Activated CD4-positive, alpha-beta T cell treated with anti-CD3 and anti-CD28 coated beads, Interleukin-2, amount 50 U/mL, for 4 hours (primary cell): ENCODE measurements around the gene NLGN1.

Experiments used
- DNase-seq, 2 experiments: peaks; one replicate each; pipeline ENCODE4 v3.0.0-alpha.2; 2020

The NLGN1 gene

DNA sequence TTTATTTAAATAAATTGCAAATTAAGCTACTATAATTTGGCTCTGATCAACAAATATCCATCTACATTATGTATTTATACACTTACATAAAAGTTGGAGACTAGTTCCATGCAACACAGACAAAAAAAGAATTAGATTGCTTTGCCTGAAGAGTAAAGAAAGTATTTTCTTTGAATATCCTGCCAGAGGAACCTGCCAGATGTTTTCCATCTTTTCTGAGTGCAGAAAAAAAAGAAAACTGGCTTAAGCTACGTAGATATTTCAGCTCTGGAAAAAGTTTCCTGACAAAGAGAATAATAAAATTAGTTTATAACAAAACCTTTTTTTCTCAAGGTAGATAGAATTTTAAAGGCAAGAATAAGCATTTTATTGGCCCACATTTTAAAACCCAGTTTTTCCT is 854.1 kb downstream of the NLGN1 start:
- DNase-seq: no peak

DNA sequence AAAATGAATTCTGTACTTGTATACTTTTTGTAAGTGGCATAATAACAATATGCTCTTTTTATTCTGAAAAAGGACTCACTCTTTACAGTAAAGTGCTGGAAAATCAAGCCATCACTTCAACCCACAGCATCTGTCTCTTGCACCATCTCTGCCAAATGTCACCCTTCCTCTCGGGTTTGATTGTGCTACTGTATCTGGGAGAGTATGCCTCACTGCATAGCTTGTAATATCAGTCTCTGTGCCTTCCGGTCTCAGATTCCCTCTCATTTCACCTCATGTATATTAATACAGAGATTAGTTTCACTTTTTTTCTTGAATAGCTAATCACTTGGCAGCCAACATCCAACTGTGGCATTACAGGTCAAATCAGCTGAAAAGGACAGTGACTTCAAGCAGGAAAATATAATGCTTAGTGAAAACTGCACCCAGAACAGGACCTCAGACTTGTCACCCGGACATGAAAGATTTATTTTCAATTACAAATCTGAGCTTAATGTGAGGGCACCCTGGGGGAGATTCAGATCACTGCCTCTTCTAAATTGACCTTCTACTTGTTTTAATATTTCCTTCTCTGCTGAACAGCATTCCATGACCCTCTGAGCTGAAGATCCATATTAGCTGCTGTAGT is 855.8 kb downstream of the NLGN1 start:
- no peak for DNase-seq

DNA sequence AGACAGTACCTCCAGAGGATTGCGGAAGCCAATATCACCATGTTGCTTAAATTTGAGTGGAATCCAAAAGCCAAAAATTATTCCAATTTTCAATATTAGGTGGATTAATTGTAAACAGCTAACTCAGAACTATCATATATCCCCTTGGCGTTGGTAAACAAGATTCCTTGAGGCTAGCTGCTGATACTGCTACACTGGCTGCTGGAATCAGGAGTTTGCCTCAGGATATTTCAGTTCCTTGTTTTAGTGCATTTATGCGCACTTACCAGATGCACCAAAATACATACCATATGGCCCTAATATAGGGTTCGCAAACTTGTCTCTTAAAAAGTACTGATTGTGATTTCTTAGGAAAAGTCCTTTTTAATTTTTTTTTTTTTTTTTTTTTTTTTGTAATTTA is 856.4 kb downstream of the NLGN1 start:
- no peak for DNase-seq

DNA sequence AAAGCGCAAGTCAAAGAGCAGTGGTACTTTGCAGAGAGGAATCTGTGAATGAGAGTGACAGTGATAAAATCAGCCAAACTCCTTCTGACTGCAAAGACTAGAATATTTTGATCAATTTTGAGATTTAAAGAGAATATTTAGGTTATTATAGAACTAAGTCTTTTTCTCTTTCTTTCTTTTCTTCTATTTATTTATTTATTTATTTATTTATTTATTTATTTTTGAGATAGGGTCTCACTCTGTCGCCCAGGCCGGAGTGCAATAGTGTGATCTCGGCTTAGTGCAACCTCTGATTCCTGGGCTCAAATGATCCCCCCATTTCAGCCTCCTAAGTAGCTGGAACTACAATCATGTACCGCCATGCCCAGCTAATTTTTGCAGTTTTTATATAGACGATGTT is 857.9 kb downstream of the NLGN1 start:
- no peak for DNase-seq

DNA sequence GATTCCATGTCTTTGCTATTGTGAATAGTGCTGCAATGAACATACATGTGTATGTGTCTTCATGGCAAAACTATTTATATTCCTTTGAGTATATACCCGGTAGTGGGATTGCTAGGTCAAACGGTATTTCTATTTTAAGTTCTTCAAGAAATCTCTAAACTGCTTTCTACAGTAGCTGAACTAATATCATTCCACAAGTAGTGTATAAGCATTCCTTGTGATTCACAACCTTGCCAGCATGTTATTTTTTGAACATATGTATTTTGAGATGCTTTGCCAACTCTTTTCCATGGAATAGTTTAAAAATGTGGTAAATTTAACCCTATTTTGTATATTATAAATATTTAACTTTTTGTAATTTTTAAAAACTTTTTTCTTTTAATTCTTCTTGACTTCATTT is 868.9 kb downstream of the NLGN1 start:
- DNase-seq: no peak

DNA sequence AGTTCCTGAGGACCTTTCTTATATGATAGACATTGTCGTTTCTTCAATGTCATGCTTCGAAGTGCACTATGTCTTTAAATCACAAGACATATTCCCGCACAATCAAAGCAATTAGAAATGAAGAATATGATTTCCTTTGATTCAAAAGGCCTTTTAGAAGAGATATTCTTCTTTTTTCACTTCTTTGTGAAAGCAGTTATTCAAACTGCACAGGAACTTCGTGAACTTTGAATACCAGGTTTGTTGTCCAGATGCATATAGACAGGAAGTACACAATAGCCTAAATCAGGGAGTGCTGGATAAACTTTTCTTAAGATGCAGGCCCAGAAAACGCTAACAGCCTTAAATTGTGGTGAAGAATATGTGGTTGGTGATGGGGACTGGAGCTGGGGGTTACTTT is 870.5 kb downstream of the NLGN1 start:
- no peak for DNase-seq

DNA sequence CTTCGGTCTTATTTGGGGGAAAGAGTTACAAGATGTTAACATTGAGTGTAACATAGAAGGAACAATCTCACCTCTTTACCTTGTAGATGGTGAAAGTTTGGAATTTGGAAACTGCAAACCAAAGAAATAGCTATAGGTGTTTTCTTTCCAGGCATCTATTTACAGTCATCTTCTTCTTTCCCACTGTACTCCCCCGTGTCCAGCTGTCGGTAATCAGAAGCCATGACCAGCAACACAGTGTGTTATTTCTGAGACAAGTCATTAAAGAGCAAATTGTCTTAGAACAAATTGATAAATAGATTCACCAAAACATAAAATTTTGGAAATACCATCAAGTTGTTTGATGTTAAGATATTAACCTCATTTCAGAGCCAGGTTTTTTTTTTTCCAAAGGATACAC is 871.0 kb downstream of the NLGN1 start:
- no peak for DNase-seq

DNA sequence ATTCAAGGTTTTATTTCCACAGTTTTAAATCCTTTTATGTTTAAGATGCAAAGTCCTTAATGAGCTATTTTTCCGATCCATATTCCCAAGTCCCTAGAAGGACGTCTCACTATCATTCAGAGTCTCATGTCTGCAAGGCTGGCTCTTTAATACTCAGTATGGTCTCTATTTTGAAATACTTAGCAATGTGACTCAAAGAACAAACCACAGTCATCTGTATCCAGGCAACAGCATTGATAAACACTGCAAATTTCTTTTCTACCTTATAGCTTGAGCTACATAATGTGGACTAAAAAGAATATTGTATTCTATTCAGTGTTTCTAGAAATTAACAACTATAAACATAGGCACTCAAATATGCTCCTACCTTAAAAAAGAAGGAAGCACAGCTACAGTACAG is 873.3 kb downstream of the NLGN1 start:
- no peak for DNase-seq

DNA sequence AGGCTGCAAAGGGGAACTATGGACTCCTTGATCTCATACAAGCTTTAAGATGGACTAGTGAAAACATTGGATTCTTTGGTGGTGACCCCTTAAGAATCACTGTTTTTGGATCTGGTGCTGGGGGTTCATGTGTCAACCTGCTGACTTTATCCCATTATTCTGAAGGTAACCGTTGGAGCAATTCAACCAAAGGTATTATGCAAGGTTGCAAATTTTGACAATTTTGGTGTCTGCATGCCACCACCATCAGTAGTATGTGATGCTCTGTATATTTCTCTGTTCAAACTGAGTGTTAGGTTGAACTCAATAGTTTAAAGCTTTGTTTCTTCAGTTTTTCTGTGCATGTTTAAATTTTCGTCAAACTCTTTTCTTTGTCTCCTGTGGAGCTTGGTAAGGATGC is 877.8 kb downstream of the NLGN1 start:
- DNase-seq: no peak

DNA sequence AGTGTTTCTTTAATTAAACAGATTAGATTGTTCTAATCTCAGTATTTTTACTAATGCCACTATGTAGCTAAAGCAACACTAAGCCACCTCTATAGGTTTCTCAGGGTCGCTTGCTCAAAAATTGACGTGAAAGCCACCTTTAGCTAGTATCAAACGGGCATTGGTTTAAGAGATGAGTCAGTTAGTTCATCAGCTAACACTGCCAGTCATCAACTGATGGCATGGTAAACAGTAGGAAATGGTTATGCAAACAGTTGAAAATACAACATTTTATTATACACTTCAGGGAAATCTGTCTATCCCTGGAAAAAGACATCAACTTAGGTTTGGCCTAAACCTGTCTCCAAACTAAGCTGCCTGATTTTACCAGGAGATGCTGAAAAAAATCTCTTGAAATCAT is 879.3 kb downstream of the NLGN1 start:
- DNase-seq: no peak

DNA sequence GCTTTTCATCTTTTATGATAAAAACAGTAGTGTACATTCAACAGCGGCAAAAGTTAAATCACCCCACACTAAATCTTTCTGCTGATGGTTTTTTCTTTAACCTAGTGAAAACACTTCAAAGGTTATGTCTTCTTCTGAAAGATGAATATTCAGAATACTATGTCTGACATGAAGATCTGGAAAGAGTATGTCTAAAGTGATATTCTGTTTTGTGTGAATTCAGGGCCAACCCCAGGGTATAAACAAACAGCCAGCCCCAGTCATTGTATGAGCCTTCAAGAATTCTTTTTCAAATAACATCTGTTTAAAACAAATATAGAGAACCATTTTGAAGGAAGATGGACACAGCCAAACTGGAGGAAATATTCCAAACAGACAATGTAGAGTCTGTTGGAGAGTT is 880.5 kb downstream of the NLGN1 start:
- DNase-seq: no peak

DNA sequence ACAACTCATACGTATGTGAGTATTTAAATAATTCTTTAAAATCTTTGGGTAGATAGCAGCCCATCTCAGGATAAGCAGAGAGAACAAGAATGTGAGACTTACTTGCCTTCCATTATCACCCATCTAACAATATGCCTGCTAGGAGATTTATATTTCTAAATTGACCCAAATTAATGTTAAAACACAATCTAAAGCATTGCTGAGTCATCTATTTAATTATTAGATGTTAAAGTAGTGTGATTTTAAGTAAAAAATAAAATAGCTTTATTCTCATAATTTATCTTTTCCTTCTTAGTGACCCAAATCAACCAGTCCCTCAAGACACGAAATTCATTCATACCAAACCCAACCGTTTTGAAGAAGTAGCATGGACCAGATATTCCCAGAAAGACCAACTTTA is 882.6 kb downstream of the NLGN1 start:
- DNase-seq: no peak

DNA sequence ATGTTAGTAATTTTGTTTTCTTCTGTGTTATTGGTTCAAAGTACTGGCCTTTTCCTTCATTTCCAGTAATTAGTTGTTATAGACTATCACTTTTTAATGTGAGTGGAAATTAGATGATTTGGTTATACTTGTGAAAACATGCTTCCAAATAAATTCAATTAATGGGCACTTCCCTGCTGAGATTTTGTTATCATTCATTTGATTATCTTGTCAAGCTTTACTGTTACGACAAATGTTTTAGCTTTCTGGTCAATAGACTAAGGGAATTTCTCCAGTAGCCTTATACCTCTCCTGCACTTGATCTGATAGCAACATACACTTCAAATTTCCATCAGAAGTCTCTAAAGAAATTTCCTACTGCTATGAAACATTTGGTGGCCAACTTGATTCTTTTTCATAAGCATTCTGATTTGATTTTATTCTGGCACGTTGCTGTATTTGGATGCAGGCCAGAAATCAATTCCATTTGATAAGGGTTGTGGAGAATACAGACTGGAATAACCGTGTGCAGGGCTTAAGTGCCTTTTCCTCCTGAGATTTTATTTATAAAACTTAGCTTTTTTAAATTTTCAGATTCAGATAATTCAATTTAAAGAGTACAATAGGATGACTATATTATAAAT is 887.8 kb downstream of the NLGN1 start:
- no peak for DNase-seq

DNA sequence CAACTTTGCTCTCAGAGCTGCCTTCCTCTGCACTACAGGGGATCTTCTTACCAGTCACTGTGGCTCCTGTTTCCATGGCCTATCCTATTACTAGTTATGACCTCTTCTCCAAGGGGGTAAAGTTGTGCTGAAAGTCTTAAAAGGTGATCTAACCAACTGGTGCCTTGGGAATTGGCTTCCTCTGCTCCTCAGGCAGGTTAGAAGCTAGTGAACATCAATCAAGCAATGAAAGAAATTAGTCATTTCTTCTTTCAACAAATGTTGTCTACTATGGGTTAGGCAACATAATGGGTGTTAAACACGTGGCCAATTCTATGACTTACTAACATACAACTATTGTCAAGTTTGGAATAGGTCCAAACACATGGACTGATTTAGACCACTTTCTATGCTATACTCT is 890.2 kb downstream of the NLGN1 start:
- no peak for DNase-seq

DNA sequence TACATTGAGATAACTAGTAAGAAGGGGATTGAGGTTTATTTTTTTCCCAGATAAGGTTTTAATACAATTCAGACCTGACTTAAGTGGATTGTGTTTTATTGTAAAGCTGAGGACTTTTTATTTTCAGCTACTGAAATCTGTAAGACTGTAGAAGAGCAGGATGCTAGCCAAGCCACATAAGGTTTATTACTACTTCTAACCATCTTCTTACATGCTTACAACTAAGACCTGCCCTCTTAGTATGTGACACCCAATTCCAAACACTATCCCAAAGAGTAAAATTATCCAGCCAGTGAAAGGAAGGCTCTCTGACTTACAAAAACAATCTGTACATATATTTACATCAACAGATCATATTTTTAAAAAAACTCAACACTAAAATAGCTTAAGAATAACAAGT is 897.1 kb downstream of the NLGN1 start:
- DNase-seq: no peak

DNA sequence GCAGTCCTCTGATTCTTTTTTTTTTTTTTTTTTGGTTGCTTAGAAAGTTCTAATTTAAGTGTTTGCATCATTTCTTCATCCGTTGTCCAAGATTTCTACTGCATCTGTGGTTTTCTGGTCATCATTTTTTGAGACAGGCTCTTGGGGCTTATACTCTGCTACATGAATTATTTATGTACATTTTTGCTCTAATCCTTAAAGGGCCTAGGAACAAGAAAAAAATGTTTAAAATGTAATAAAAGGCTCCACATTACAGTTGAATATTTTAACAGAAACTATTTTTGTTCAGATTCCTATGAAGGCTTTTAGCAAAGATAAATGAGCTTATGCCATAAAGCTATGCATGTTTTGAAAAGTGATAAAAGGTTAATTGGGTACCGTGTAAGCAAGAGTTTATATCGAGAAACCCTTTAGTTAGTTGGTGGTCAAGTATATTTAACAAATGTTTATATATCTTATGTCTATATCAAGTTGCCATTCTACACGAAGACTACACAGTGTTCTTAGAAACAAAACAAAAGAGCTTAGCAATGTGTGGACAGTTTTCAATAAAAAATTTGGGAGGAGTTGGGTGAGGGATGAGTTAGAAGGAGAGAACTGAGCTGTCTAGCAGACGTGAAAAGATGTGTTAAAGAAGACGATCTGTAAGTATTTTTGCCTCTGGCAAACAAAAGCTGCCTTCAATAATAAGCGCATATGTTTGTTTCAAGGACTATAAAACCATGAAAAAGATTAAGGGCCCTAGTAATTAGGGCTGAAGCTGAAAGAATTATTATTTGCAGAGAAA is 898.0 kb downstream of the NLGN1 start:
- DNase-seq: no peak

DNA sequence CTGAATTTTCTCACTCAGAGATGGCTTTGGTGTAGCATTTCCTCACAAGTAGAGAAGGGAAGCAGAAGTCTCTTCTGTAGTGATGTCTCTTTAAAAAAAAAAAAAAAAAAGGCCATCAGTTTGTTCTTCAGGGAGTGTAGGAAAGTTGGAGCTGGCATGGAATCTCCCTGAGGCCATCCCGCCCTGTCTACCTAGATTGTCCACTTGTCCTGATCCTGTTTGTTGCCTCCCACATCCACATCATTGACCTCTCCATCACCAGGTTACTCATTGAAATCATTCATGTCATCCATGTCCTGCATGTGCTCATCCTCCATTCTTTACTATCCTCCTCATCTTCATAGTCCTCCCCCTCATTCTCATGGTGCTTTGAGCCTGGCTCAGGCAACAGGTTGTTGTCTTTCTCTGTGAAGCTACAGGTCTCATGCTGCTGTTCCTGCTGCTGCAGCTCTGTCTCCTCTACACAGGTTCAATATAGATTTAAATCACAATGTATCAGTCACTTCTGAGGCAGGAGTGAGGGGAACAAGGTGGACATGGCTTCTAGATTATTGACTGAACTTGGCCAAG is 905.3 kb downstream of the NLGN1 start:
- no peak for DNase-seq

DNA sequence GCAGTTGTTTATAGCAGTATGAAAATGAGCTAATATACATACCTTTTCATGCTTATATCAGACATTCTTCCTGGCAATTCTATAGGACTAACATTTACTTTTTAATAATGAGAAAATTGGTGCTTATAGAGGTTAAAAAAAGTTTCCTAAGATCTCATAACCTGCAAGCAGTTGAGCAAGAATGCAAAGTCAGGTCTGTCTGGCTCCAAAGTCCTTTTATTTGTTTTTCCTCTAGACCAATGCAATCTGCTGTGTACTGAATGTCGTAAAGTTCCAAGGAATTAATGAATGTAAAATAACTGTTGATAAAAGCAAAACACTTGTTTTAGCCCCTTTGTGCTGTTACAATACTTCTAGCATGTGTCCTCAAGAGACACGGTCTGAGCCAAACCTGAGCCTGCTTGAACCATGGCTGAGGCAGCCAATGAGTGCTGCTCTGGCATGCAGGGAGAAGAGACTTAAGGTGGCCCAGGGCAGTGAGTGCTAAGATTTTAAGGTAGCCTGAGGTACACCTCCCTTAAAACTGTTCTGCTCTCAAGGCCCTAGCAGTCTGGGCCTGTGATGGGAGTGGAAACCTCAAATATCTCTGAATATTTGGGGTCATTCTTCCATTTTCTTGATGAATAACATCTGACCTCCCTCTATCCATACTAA is 906.5 kb downstream of the NLGN1 start:
- DNase-seq: no peak

DNA sequence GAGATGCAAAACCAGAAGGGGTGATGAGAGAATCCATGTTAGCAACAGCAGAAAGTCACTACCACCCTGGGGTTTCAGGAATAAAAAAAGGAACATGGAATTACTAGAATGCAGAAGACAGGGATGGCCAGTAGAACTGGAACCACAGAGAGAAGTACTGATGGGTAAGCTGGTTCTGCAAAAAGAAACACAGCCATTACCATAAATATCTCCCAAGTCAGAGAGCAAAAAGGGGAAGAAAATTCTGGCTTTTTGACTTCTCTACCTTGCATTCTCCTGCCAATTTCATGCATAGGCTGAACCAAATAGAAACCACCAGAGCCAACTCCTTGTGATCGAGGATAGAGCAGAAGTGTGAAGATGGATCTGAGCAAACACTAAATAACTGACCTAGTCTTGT is 911.2 kb downstream of the NLGN1 start:
- no peak for DNase-seq

DNA sequence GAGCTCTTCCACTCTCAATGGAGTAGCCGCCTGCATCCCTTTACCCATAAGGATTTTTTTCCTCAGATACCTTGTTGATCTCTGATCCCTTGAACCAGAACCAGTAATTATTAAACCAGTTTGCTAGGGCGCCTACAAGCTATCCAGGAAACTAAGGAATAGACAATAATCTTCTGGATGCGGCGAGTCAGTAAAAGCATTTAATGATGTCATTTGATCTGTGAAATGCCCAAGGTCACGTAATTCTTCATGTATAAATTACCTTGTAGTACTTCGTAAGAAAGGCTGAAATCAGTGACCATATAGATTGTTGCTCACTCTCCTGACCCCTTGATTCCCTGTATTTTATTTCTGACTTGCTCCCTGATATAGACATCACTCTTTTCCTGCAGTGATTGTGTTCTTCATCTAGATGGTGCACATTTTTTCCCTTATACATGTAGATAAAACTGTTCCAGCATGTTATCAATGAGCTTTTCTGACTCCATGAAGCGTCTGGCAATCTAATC is 913.0 kb downstream of the NLGN1 start:
- no peak for DNase-seq

DNA sequence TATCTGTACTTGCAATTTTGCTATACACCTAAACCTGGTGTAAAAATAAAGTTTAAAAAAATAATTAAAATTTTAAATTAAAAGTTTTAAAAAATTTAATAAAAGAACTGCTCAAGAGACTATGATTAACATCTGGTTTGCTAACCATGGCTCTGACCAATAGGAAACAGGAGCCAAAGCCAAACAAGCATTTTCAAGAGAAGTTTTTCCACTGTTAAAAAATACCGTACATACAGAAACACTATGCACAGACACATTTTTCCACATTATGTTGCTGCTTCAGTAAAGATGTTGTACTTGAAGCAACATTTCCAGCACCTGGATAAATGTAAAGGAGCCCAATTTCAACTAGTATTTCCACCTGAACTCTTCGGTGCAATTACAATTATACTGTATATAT is 917.7 kb downstream of the NLGN1 start:
- no peak for DNase-seq

DNA sequence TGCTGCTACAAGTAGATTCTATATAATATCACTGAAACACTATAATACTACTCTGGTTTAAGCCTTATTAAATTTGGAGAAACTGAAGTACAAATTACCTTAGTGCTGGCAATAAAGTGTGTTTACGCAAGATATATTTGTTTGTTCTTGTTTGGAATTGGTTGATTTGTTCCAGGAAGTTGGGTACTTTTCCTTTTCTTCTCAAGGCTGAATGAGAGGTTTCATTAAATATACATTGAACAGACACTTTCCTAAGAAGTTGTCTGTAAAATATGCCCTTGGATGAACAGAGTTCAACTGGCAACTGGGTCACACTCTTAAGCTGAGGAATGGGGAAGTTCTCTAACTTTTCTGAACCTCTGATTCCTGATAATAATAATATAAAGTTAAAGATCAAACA is 919.5 kb downstream of the NLGN1 start:
- no peak for DNase-seq

DNA sequence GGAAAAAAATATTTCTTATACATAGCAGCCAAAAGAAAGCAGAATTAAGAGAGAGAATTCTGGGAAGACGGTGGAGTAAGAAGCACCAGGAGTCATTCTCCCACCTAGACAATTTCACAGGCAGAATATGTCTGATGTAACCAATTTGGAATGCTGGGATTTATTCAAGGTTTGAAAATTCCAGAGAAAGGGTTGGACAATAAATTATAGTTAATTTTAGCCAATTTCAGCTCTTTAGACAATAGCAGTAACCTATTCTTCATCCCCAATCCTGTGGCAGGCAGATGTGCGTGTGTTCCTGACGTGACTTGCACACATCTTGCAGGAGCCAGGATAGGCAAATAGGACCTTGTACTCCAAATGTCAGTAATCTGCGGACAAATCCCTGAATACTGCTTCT is 920.6 kb downstream of the NLGN1 start:
- no peak for DNase-seq
